ENCODE results near the gene KCNAB2.

KCNAB2 gene

DNA sequence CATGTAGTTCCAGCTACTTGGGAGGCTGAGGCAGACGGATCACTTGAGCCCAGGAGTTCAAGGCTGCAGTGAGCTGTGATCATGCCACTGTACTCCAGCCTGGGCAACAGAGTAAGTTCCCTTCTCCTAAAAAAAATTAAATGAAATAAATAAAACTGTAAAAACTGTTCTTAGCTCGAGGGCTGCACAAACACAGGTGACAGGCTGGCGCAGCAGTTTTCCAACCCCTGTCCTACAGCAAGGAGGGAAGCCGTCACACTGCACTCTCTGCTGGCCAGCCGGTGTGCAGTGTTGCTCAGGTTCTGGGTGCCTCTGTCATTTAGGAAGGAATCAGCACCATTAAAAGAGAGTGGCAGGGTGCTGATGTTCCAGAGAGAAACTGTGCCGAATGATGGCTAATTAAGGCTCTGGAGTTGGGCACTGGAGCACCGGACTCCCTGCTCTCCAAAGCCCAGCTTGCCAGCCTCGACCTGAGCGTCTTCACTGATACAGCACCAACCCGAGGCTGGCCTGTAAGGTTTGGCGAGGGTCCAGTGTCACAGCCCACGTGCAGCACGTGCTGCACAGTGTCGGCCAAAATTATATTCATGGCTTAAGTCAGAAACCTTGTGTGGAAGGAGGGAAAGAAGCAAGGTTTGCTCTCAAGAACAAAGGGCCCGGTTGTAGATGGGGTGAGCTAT lies 26.4 kb upstream of the KCNAB2 start:
- H3K4me1 Mint-ChIP-seq = no peaks in the 10 kb centered on the region
- H3K27ac Mint-ChIP-seq = no peak overlapping the region
- H3K4me3 Mint-ChIP-seq = no peak overlapping the region
- no peaks in the 10 kb centered on the region for H3K27me3 Mint-ChIP-seq
- H3K9me3 Mint-ChIP-seq = peaks cover 8% of the 10 kb centered on the region
- H3K36me3 Mint-ChIP-seq (ENCODE audit: low read depth) = peaks cover 4% of the 10 kb centered on the region
- ATAC-seq (no peak), DNase-seq (no peak)

DNA sequence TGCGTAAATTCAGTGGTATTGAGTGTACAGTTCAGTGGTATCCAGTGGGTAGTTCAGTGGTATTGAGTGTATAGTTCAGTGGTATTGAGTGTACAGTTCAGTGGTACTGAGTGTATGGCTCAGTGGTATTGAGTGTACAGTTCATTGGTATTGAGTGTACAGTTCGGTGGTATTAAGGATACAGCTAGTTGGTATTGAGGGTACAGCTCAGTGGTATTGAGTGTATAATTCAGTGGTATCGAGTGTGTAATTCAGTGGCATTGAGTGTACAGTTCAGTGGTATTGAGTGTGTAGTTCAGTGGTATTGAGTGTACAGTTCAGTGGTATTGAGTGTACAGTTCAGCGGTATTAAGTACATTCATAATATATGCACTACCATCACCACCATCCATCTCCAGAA lies 23.5 kb upstream of the KCNAB2 start:
- Mint-ChIP-seq H3K9me3 (peaks cover 8% of the 10 kb centered on the region), H3K4me1 (peaks cover 16% of the 10 kb centered on the region), H3K27me3 (no peaks in the 10 kb centered on the region), H3K36me3 (ENCODE audit: low read depth) (peaks cover under 1% of the 10 kb centered on the region), H3K27ac (no peak overlapping the region), H3K4me3 (no peak overlapping the region)
- ATAC-seq = no peak
- DNase-seq = no peak

DNA sequence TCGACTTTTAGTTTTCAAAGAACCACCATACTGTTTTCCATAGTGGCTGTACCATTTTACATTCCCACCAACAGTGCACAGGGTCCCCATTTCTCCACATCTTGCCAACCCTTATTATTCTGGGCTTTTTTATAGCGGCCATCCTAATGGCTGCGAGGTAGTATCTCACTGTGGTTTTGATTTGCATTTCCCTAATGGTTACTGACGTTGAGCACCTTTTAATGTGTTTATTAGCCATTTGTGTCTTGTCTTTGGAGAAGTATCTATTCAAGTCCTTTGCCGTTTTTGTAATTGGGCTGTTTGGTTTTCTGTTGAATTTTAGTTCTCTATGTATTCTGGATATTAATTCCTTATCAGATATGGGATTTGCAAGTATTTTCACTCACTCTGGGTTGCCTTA lies 22.3 kb upstream of the KCNAB2 start:
- no peak overlapping the region for H3K4me3 Mint-ChIP-seq
- ATAC-seq (no peak), DNase-seq (no peak)
- H3K27me3 Mint-ChIP-seq = no peaks in the 10 kb centered on the region
- H3K36me3 Mint-ChIP-seq (ENCODE audit: low read depth) = peaks cover 12% of the 10 kb centered on the region
- H3K9me3 Mint-ChIP-seq = peaks cover 8% of the 10 kb centered on the region
- no peak overlapping the region for H3K27ac Mint-ChIP-seq
- H3K4me1 Mint-ChIP-seq = peaks cover 28% of the 10 kb centered on the region

DNA sequence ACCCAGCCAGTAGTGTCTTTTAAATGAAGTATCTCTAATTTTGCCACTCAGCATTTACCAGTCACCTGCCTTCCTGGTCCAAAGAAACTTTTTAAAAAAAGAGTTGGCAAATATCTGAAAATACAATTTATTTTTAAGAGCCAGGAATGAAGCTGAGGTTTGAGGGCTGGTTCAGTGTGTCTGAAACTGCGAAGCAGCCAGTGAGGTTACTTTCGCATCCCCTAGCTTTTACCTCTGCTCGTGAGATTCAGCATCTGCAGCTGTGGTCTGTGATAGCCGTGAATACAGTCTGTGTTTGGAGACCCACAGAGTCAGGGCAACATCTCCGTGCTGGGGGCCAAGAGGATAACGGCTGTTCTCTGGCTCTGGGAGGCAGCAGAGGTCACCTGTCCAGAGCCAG lies 21.3 kb upstream of the KCNAB2 start:
- no peak for DNase-seq
- no peaks in the 10 kb centered on the region for H3K27me3 Mint-ChIP-seq
- peaks cover 8% of the 10 kb centered on the region for H3K9me3 Mint-ChIP-seq
- H3K36me3 Mint-ChIP-seq (ENCODE audit: low read depth) = peaks cover 20% of the 10 kb centered on the region
- no peak overlapping the region for H3K27ac Mint-ChIP-seq
- no peak overlapping the region for H3K4me3 Mint-ChIP-seq
- ATAC-seq = no peak
- H3K4me1 Mint-ChIP-seq = peaks cover 38% of the 10 kb centered on the region

DNA sequence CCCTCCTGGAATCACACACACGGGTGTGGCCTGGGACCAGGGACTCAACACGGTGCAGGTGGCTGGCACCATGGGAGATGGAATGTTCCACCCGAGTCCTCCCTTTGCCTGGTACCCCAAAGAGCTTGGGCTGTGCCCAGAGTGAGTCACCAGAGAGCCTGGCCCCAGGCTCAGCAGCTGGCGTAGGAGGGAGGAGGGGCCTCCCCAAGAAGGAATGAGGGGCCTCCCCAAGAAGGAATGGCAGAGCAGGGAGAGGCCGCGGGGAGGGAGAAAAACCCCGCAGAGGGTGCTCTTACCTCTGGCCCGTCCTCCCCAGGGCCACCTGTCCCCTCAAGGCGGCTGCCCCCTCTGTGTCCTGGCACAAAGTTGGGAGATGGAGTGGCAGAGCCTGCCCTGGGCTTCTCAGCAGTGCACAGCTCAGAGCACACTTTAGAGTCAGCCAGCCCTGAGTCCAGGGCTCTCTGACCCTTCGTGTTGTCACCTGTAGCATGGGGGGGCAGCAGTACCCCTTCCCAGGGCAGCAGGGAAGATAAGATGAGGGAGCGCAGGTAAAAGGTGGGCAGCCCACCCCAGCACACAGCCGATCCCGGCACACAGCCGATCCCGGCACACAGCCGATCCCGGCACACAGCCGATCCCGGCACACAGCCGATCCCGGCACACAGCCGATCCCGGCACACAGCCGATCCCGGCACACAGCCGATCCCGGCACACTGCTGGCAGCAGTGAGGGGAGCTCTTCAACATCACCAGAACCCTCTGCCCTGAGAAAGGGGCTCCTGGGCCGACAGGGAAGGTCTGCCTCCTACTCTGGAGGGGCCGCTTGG lies 20.2 kb upstream of the KCNAB2 start:
- Mint-ChIP-seq H3K27me3 (no peaks in the 10 kb centered on the region), H3K9me3 (peaks cover 8% of the 10 kb centered on the region)

DNA sequence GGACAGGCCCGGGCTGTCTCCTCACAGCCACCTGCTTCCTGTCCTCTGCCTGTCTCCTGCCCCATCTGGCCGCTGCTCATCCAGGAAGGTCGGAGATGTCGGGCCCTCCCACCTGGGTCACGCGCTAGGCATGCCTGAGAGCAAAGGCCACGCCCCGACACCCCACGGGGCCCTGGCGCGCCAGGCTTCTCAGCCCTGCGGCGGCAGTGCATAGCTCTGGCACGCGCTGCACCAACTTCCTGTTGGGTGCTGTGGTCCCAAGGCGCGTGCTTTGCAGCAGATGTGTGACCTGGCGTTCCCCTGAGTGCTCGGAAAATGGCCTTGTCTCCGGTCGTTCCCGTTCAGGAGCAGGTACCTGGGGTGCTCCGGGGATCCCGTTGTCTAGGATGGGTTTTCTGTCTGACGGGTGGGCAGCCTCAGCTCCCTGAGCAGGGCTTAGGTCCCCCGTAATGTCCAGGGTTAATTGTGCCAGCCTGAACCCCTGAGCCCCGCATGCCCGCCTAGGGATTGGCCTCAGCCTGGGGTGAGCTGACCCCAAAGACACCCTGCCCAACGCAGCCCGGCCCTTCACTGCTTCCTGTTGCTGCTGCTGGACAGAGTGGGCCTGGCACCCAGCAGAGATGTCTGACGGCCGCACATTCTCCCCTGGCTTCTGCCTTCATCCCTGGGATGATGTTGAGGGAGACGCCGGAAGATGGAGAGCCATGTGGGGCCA lies 19.4 kb upstream of the KCNAB2 start:
- DNase-seq = peak; percentile 95
- H3K4me3 Mint-ChIP-seq = peak overlapping the region; percentile 96
- H3K27ac Mint-ChIP-seq = peak overlapping the region; percentile 95
- H3K4me1 Mint-ChIP-seq = peaks cover 57% of the 10 kb centered on the region
- H3K27me3 Mint-ChIP-seq = no peaks in the 10 kb centered on the region
- H3K36me3 Mint-ChIP-seq (ENCODE audit: low read depth) = peaks cover 36% of the 10 kb centered on the region
- ATAC-seq = peak; percentile 83
- peaks cover 8% of the 10 kb centered on the region for H3K9me3 Mint-ChIP-seq

More for the DNA sequence above, 20.2 kb upstream of the KCNAB2 start:
- DNase-seq = peak; percentile 47
- Mint-ChIP-seq H3K4me3 (peak overlapping the region; percentile 96), H3K36me3 (ENCODE audit: low read depth) (peaks cover 29% of the 10 kb centered on the region), H3K27ac (peak overlapping the region; percentile 95), H3K4me1 (peaks cover 49% of the 10 kb centered on the region)
- ATAC-seq = peak; percentile 18

DNA sequence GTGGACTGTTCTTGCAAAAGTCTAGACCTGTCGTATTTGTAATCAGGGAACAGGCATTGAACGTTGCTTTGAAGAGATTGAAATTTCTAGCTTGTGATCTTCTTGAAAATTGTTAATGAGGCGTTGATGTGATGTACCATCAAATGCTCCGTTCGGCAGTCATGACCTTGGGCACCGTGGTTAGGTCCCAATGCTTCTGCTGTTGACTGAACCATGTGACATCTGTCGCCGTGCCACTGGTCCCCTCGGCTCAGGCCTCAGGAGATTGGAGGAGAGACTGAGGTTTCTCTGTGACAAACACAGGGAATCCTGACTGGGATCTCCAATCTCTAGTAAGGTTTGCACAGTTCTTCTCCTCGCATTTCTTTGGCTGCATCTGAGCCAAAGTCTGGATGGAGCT lies 18.1 kb upstream of the KCNAB2 start:
- peak overlapping the region; percentile 95 for H3K27ac Mint-ChIP-seq
- peaks cover 42% of the 10 kb centered on the region for H3K36me3 Mint-ChIP-seq (ENCODE audit: low read depth)
- no peaks in the 10 kb centered on the region for H3K9me3 Mint-ChIP-seq
- DNase-seq (peak; percentile 46), ATAC-seq (peak; percentile 8)
- peak overlapping the region; percentile 96 for H3K4me3 Mint-ChIP-seq
- no peaks in the 10 kb centered on the region for H3K27me3 Mint-ChIP-seq
- H3K4me1 Mint-ChIP-seq = peaks cover 70% of the 10 kb centered on the region

DNA sequence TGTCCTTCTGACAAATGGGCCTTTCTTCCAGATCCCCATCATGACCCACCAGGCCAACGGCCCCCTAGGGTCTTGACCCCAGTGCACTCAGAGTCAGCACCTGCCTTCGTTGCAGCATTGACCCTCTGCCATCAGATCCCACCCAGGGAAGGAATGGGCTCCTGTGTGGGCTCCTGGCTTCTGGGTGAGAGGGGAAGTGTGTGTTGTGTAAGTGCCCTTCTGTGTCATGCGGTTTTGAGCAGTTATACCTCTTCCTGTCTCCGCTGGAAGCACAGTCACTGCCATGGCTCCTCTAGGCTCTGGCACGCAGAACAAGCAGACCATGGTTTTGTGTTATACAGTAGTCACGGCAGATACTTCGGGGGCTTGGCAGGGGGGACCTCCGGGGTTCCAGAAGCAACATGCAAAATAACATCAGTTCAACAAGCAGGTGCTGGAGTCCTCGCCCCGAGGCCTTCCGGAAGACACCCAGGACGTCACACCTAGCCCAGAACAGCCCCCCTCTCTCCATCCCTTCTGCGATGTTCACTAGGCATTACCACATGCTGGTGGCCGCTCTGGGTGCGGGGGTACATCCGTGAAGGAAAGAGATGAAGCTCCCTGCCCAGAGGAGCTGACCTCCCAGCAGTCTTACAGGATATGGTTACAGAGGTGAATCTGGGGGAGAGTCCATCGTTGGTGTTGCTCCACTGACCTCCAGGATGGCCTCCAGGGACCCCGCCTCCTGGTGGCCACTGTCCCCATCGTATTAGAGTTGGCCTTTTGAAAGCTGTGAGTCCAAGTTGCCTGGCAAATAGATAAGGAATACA lies 17.4 kb upstream of the KCNAB2 start:
- no peaks in the 10 kb centered on the region for H3K9me3 Mint-ChIP-seq
- peaks cover 77% of the 10 kb centered on the region for H3K4me1 Mint-ChIP-seq

DNA sequence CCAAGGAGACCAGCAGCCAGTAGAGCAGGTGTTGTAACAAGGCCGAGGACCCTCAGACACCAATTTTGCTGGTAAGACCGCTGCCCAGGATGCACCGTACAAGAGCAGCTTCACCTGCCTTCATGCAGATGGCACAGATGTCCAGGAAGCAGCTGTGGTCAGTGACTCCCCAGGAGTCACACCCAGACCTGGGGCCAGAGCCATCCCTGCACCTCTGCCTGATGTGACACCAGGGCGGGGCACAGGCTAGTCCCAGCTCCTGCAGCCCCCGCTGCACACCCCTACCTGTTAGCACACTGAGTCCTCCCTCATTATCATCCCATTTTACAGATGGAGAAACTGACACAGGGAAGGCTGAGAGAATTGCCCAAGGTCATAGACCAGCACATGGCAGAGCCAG lies 16.3 kb upstream of the KCNAB2 start:
- DNase-seq = no peak
- Mint-ChIP-seq H3K4me1 (peaks cover 81% of the 10 kb centered on the region), H3K4me3 (peak overlapping the region; percentile 96), H3K27ac (peak overlapping the region; percentile 77), H3K27me3 (no peaks in the 10 kb centered on the region), H3K9me3 (no peaks in the 10 kb centered on the region), H3K36me3 (ENCODE audit: low read depth) (peaks cover 50% of the 10 kb centered on the region)
- no peak for ATAC-seq

More for the DNA sequence above, 17.4 kb upstream of the KCNAB2 start:
- Mint-ChIP-seq H3K36me3 (ENCODE audit: low read depth) (peaks cover 48% of the 10 kb centered on the region), H3K27me3 (no peaks in the 10 kb centered on the region), H3K27ac (peak overlapping the region; percentile 95), H3K4me3 (peak overlapping the region; percentile 96)
- DNase-seq = peak; percentile 63
- ATAC-seq = peak; percentile 56

DNA sequence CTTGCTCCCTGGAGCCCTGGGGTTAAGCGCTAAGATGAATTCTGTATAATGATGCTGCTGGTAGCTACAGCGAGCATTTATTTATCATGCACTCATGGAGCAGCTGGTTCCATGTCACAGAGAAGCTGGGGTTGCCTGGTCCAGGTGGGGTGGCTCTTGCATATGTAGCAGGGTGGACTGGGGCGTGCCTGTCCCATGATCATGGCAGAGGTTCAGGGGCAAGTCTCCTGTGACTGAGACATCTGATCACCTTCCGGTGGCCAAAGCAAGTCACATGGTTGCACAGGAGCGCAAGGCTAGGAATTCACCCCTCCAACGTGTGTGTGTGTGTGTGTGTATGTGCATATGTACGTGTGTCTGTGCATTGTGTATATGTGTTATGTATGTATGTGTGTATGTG lies 15.6 kb upstream of the KCNAB2 start:
- Mint-ChIP-seq H3K27ac (peak overlapping the region; percentile 26), H3K36me3 (ENCODE audit: low read depth) (peaks cover 56% of the 10 kb centered on the region), H3K4me3 (peak overlapping the region; percentile 21), H3K27me3 (no peaks in the 10 kb centered on the region), H3K9me3 (no peaks in the 10 kb centered on the region), H3K4me1 (peaks cover 82% of the 10 kb centered on the region)
- no peak for ATAC-seq
- no peak for DNase-seq

DNA sequence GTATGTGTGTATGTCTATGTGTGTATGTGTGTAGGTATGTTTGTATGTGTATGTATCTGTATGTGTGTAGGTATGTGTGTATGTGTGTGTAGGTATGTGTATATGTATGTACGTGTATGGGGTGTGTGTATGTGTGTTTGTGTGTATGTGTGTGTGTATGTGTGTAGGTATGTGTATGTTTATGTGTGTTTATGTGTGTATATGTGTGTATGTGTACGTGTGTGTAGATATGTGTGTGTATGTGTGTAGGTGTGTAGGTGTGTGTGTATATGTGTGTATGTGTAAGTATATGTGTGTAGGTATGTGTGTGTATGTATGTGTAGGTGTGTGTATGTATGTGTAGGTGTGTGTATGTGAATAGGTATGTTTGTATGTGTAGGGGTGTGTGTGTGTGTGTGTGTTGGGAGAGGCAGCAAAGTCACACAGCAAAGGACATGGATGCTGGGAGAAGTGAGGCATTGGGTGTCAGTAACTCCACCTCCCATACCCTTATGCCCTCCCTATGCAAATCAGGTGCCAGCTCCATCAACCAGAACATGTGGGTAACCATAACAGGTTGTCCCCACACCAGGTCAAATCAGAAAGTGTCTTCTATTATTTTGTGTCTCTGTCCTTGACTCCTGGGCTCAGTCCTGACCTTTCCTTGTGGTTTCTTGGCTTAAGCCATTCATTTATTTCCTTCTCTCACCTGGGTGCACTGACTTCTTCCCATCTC lies 15.0 kb upstream of the KCNAB2 start:
- Mint-ChIP-seq H3K27me3 (no peaks in the 10 kb centered on the region), H3K27ac (peak overlapping the region; percentile 26), H3K9me3 (no peaks in the 10 kb centered on the region), H3K36me3 (ENCODE audit: low read depth) (peaks cover 60% of the 10 kb centered on the region), H3K4me3 (peak overlapping the region; percentile 21), H3K4me1 (peaks cover 82% of the 10 kb centered on the region)
- DNase-seq (no peak), ATAC-seq (no peak)

DNA sequence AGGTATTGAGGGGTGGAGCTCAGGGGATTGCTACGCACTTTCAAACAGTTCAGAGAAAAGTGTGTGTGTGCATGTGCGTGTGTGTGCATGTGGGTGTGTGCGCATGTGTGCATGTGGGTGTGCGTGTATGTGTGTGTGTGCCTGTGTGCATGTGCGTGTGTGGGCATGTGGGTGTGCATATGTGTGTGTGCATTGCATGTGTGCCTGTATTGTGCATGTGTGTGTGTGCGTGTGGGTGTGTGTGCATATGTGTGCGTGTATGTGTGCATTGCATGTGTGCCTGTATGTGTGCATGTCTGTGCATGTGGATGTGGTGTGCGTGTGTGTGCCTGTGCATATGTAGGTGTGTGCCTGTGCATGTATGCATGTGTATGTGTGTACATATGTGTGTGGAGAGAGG lies 12.6 kb upstream of the KCNAB2 start:
- Mint-ChIP-seq H3K36me3 (ENCODE audit: low read depth) (peaks cover 53% of the 10 kb centered on the region), H3K4me3 (no peak overlapping the region), H3K27ac (peak overlapping the region; percentile 38), H3K4me1 (peaks cover 86% of the 10 kb centered on the region), H3K9me3 (no peaks in the 10 kb centered on the region), H3K27me3 (no peaks in the 10 kb centered on the region)
- ATAC-seq (no peak), DNase-seq (no peak)

DNA sequence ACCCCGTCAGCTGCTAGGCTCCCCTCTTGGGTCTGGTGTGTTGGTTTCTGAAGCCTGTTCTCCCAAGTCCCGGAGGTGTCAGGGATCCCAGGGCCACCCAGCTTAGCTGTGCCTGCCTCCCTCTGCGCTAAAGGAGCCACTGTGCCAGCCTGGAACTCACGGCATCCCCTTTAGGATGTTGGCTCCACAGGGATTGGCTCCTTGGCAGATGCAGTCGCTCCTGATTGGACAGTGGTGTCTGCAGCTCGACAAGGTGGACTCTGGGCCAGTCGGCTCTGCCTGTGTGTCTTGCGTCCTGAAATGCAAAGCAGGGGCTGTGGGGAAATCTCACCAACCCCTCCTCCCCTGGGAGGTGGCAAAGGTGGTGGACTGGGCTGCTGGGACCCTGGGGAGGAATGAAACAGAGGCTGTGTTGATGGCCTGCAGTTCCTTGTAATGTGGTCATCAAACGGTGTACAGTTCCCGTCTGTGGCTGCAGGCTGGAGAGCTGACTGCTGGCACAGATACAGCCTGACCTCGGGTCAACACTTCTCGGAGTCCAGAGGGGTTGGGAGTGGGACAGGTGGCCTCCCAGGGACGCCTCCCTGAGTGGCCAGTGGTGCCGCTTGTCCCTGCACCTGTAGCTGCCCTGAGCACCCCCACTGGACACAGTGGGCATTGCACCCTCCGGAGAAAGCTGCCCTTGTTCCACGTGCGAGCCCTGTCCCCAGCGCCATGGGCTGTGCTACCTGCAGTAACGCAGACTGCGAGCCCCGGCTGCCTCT lies 11.5 kb upstream of the KCNAB2 start:
- Mint-ChIP-seq H3K9me3 (no peaks in the 10 kb centered on the region), H3K27ac (peak overlapping the region; percentile 70), H3K4me3 (no peak overlapping the region), H3K36me3 (ENCODE audit: low read depth) (peaks cover 45% of the 10 kb centered on the region), H3K4me1 (peaks cover 76% of the 10 kb centered on the region), H3K27me3 (no peaks in the 10 kb centered on the region)
- peak; percentile 15 for ATAC-seq
- DNase-seq = peak; percentile 48
